GM12875 (cell line): ENCODE measurements around the gene RLF.

Experiments used
- H3K4me3 ChIP-seq: one replicate; pipeline ENCODE4 v1.5.1; 2011; ENCODE audit warnings: low read depth, low read length, control low read depth
- CTCF ChIP-seq: IDR thresholded peaks from 2 replicates; pipeline ENCODE4 v1.5.1; 2011; ENCODE audit warnings: low read depth, mild to moderate bottlenecking, control low read depth, inconsistent platforms, low read length, moderate library complexity, borderline replicate concordance; ENCODE audit not compliant: insufficient read depth

Gene RLF

DNA sequence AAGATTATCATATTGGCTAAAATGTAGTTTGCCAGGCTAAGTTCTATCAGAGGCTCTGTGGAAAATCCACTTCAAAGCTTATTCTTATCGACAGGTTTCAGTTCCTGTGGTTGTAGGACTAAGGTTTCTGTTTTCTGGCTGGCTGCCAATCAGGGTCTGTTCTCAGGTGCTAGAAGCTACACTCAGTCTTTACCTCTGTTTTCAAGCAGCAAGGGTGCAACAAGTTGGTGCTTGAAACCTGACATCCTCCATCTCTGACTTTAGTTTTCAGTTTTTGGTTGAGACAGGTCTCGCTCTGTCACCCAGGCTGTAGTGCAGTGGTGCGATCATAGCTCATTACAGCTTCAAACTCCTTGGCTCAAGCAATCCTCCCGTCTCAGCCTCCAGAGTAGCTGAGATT, 71.3 kb downstream of the RLF start:
- TF ChIP-seq CTCF, result no peak
- H3K4me3 ChIP-seq, result no peak overlapping the region

- TF ChIP-seq CTCF, result no peak
- H3K4me3 ChIP-seq, result no peak overlapping the region
Observed at GRCh38 chr1:40239626-40240025, 78.4 kb downstream of the RLF start.

- no peak overlapping the region for H3K4me3 ChIP-seq
- TF ChIP-seq CTCF, result no peak
Observed at GRCh38 chr1:40240390-40240789, 79.2 kb downstream of the RLF start.

GRCh38 chr1:40241362-40241761, 80.2 kb downstream of the RLF start:
- TF ChIP-seq CTCF, result no peak
- H3K4me3 ChIP-seq, result no peak overlapping the region

GRCh38 chr1:40243351-40243750, 82.2 kb downstream of the RLF start:
- no peak for TF ChIP-seq CTCF
- no peak overlapping the region for H3K4me3 ChIP-seq

DNA sequence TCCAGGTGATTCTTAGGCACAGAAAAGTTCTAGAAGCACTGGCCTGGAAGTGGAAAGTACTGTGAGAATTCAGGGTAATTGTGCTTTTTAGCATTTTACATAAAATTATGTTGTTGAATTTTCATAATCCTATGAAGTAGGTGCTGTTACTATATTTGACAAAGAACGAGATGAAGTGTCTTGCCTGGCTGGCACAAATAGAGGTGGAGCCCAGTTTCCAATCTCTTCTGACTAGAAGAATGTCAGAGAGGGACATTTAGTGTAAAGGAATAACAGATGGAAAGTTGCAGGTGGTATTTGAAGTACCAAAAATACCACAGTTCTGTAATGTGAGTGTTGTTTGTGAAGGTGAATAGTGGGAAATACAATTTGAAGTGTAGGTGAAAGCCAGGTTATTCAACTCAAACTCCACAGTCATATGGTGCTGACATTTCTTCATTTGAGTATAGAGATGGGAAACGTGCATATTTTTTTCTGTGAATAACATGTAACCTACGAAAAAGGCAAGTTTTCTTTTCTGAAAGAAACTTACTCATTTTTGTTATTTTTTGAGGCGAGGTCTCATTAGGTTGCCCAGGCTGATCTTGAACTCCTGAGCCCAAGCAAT, 83.1 kb downstream of the RLF start:
- TF ChIP-seq CTCF, result no peak
- H3K4me3 ChIP-seq, result no peak overlapping the region

DNA sequence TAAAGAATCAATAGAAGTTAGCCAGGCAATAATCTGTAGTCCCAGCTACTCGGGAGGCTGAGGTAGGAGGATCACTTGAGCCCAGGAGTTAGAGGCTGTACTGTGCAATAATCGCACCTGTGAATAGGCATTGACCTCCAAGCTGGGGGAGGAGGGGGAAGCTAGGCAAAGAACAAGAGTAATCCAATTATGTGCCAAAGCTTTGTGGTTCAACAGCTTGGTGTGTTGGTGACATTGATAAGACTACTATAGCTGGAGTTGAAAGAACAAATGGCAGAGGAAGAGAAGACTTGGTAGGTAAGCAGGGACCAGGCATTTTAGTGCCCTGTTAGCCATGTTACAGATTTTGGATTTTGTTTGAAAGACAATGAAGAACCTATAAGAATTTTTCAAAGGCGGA, 84.5 kb downstream of the RLF start:
- H3K4me3 ChIP-seq, result no peak overlapping the region
- TF ChIP-seq CTCF, result no peak
